Prostate gland (tissue), 2 donors: Measurements from ENCODE around the gene ULK4.

Experiments used
- CTCF ChIP-seq, 4 experiments: fragments of 200-600 bp in 2 of 4; fragments of 450-650 bp in 2 of 4; sonication (generic) in 2 of 4; IDR thresholded peaks; 1 replicate in 3 of 4; 2 replicates in 1 of 4; pipeline ENCODE4 v1.5.1; 2016 to 2019; ENCODE audit warnings: antibody characterized with exemption in 4 of 4, mild to moderate bottlenecking in 2 of 4, moderate library complexity in 2 of 4
- POLR2A ChIP-seq: fragments of 450-650 bp; IDR thresholded peaks from one replicate; pipeline ENCODE4 v1.6.1; 2016; ENCODE audit warnings: antibody characterized with exemption, mild to moderate bottlenecking
- POLR2AphosphoS5 ChIP-seq: sonication (generic); formaldehyde crosslinking; IDR thresholded peaks from one replicate; pipeline ENCODE4 v1.6.1; 2017; ENCODE audit warnings: antibody characterized with exemption

DNA sequence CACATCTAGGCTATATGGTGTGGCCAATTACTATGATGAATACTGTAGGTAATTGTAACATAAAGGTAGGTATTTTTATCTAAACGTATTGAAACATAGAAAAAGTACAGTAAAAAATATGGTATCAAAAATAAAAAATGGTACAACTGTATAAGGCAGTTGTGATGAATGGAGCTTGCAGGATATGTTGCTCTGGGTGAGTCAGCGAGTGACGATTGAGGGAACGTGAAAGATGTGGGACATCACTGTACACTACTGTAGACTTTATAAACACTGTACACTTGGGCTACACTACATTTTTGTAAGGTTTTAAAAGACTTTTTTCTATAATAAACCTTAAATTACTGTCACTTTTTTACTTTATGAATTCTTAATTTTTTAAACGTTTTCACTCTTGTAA is 752.3 kb downstream of the ULK4 start:
- TF ChIP-seq CTCF (IDR thresholded peaks at IDR 0.05), result no peak
- no peak for TF ChIP-seq POLR2A
- TF ChIP-seq POLR2AphosphoS5, result no peak
